Measurements from ENCODE around the gene ADAM17.

GRCh38 chr2:9585486-9585885, 29.9 kb upstream of the ADAM17 start:
- TF ChIP-seq CTCF (conservative IDR thresholded peaks at IDR 0.05; ENCODE audit: low read length): no peak
- TF ChIP-seq EZH2phosphoT487 (IDR thresholded peaks at IDR 0.05; ENCODE audit: borderline replicate concordance): no peak

Measured in Loucy (cell line).